ENCODE results near the gene CLTA.

DNA sequence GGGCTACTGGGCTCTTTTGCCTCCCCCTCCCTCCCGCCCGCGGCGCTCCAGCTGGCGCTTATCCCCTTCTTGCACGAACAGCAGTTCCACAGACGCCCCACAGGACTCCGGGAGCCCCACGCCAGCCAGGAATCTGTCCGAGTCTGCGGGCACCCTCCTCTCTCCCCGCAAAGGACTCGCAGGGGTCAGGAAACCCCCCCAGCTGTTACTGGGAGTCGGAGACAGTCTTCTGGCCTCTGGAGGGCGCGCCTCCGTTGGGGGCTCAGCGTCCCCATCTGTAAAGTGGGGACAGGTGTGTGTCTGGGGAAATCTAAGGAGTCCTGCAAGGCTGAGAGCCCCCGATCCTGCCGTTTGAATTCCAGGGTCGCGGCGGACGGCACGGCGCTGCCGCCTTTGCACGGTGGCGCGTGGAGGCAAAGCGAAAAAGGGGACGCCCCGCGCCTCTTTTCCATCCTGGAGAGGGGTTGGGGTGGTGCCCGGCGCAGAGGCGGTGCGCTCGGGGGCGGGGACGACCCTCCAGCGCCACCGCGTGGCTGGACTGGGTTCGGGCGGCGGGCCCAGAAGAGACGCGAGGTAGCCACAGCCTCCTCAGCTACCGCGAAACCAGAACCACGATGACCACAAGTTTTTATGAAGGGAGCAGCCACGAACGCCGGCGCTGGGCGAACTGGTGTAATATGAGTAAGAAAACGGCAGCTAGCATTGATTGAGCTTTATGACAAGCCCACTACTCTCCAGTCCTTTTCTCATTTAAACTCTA, 24.4 kb upstream of the CLTA start:
- TF ChIP-seq, protein P1, sequence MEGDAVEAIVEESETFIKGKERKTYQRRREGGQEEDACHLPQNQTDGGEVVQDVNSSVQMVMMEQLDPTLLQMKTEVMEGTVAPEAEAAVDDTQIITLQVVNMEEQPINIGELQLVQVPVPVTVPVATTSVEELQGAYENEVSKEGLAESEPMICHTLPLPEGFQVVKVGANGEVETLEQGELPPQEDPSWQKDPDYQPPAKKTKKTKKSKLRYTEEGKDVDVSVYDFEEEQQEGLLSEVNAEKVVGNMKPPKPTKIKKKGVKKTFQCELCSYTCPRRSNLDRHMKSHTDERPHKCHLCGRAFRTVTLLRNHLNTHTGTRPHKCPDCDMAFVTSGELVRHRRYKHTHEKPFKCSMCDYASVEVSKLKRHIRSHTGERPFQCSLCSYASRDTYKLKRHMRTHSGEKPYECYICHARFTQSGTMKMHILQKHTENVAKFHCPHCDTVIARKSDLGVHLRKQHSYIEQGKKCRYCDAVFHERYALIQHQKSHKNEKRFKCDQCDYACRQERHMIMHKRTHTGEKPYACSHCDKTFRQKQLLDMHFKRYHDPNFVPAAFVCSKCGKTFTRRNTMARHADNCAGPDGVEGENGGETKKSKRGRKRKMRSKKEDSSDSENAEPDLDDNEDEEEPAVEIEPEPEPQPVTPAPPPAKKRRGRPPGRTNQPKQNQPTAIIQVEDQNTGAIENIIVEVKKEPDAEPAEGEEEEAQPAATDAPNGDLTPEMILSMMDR (IDR thresholded peaks at IDR 0.05), result peak; percentile 71 to 91 (median 84)
- TF ChIP-seq POLR2A (IDR thresholded peaks at IDR 0.05) (no peak), POLR2AphosphoS5 (IDR thresholded peaks at IDR 0.05; ENCODE audit: insufficient read depth in 1 of 2, low read depth in 1 of 2) (peak; percentile 11 to 81)
